Natural killer cell treated with Interleukin-12 subunit alpha and Interleukin-12 subunit beta and Interleukin-15 and Interleukin-18, amount 100 ng/mL, for 72 hours (primary cell): ENCODE results near the gene MARK3. TPM values are rescaled to one million over a fixed set of nuclear protein-coding genes. Genes with fewer than 3 reads are reported as not detected.
A peak's percentile ranks its signal among the peaks of the same experiment; 100 is the strongest.
"Not testable (repeated sequence)": the region's sequence is repeated elsewhere in the genome, so short reads cannot be mapped to it uniquely, and the experiment has no call there.

Experiments
- ATAC-seq, 2 donors: fragments of 150-1000 bp; cut with Tn5 transposase in 1 of 2; sonication (Bioruptor Pico), chemical (Tn5 transposase) in 1 of 2; 2 replicates each; pipeline ENCODE4 v1.10.0; 2021
- DNase-seq: peaks from one replicate; pipeline ENCODE4 v3.0.0; 2022; ENCODE audit warnings: low spot score
- H3K27ac Mint-ChIP-seq, 2 donors: 1 replicate in 1 of 2; 2 replicates in 1 of 2; pipeline ENCODE4 v1.8.0; 2022; ENCODE audit warnings: mixed read lengths in 2 of 2, mild to moderate bottlenecking in 1 of 2, moderate library complexity in 1 of 2
- H3K27me3 Mint-ChIP-seq, 2 donors: 1 replicate in 1 of 2; 2 replicates in 1 of 2; pipeline ENCODE4 v1.8.0; 2022; ENCODE audit warnings: mixed read lengths in 2 of 2
- H3K36me3 Mint-ChIP-seq: one replicate; pipeline ENCODE4 v1.8.0; 2022; ENCODE audit warnings: mixed read lengths
- H3K4me1 Mint-ChIP-seq, 2 donors: 1 replicate in 1 of 2; 2 replicates in 1 of 2; pipeline ENCODE4 v1.8.0; 2022; ENCODE audit warnings: low read depth in 2 of 2, mixed read lengths in 2 of 2, mild to moderate bottlenecking in 1 of 2
- H3K4me3 Mint-ChIP-seq: one replicate; pipeline ENCODE4 v1.8.0; 2022; ENCODE audit warnings: mixed read lengths
- H3K9me3 Mint-ChIP-seq: 2 replicates; pipeline ENCODE4 v1.8.0; 2022; ENCODE audit warnings: mixed read lengths
- total RNA-seq, 2 donors: library from RNA; stranded (reverse); gene quantifications; one replicate each; pipeline ENCODE4 v1.2.3, GENCODE V29; 2022

Gene MARK3
- total RNA-seq, 2 donors from 2014 or later, result 101 to 165 TPM

- ATAC-seq (no peak), DNase-seq (no peak)
- Mint-ChIP-seq H3K4me1 (peaks cover 0 to 3% of the 10 kb centered on the region in 2 donors), H3K36me3 (no peaks in the 10 kb centered on the region), H3K27me3 (peaks cover 8% of the 10 kb centered on the region in 2 donors), H3K4me3 (no peak overlapping the region), H3K27ac (no peak overlapping the region), H3K9me3 (no peaks in the 10 kb centered on the region)
Observed at GRCh38 chr14:103353362-103353761, 31.9 kb upstream of the MARK3 start.

GRCh38 chr14:103354141-103354540 is 31.1 kb upstream of the MARK3 start:
- Mint-ChIP-seq H3K27ac (no peak overlapping the region), H3K27me3 (peaks cover 8% of the 10 kb centered on the region in 2 donors), H3K4me1 (peaks cover 0 to 3% of the 10 kb centered on the region in 2 donors)

GRCh38 chr14:103356024-103356682 is 29.1 kb upstream of the MARK3 start:
- Mint-ChIP-seq H3K4me3 (no peak overlapping the region), H3K36me3 (no peaks in the 10 kb centered on the region), H3K27ac (no peak overlapping the region), H3K4me1 (peaks cover 0 to 3% of the 10 kb centered on the region in 2 donors), H3K27me3 (peaks cover 13 to 16% of the 10 kb centered on the region in 2 donors), H3K9me3 (no peaks in the 10 kb centered on the region)
- ATAC-seq (no peak), DNase-seq (no peak)

More at GRCh38 chr14:103354141-103354540, 31.1 kb upstream of the MARK3 start:
- DNase-seq, result no peak
- Mint-ChIP-seq H3K36me3 (no peaks in the 10 kb centered on the region), H3K9me3 (no peaks in the 10 kb centered on the region), H3K4me3 (no peak overlapping the region)
- no peak for ATAC-seq

GRCh38 chr14:103357552-103357951 is 27.7 kb upstream of the MARK3 start:
- not testable (repeated sequence) for DNase-seq, H3K27ac Mint-ChIP-seq, H3K9me3 Mint-ChIP-seq, H3K4me3 Mint-ChIP-seq, H3K4me1 Mint-ChIP-seq, ATAC-seq, H3K36me3 Mint-ChIP-seq
- peaks cover 10% of the 10 kb centered on the region in 2 donors for H3K27me3 Mint-ChIP-seq

- no peak overlapping the region for H3K4me3 Mint-ChIP-seq
- H3K36me3 Mint-ChIP-seq, result peaks cover 20% of the 10 kb centered on the region
- DNase-seq, result no peak
- peaks cover 12 to 16% of the 10 kb centered on the region in 2 donors for H3K27me3 Mint-ChIP-seq
- no peak for ATAC-seq
- H3K9me3 Mint-ChIP-seq, result peaks cover 6% of the 10 kb centered on the region
- peaks cover 0 to 3% of the 10 kb centered on the region in 2 donors for H3K4me1 Mint-ChIP-seq
- H3K27ac Mint-ChIP-seq, result no peak overlapping the region
Observed at GRCh38 chr14:103360548-103360947, 24.7 kb upstream of the MARK3 start.

- H3K9me3 Mint-ChIP-seq, result peaks cover 6% of the 10 kb centered on the region
- peaks cover 12 to 16% of the 10 kb centered on the region in 2 donors for H3K27me3 Mint-ChIP-seq
- no peak for DNase-seq
- H3K4me1 Mint-ChIP-seq, result peaks cover 0 to 2% of the 10 kb centered on the region in 2 donors
- no peak overlapping the region for H3K4me3 Mint-ChIP-seq
- H3K27ac Mint-ChIP-seq, result no peak overlapping the region
- ATAC-seq, result no peak
- H3K36me3 Mint-ChIP-seq, result peaks cover 20% of the 10 kb centered on the region
Observed at GRCh38 chr14:103361867-103362266, 23.3 kb upstream of the MARK3 start.

- no peak for DNase-seq
- H3K27me3 Mint-ChIP-seq, result peaks cover 12 to 16% of the 10 kb centered on the region in 2 donors
- no peaks in the 10 kb centered on the region for H3K4me1 Mint-ChIP-seq
- H3K27ac Mint-ChIP-seq, result no peak overlapping the region
- peaks cover 20% of the 10 kb centered on the region for H3K36me3 Mint-ChIP-seq
- H3K4me3 Mint-ChIP-seq, result no peak overlapping the region
- peaks cover 6% of the 10 kb centered on the region for H3K9me3 Mint-ChIP-seq
- ATAC-seq, result no peak
Observed at GRCh38 chr14:103362780-103363179, 22.4 kb upstream of the MARK3 start.

GRCh38 chr14:103366741-103367140 is 18.5 kb upstream of the MARK3 start:
- Mint-ChIP-seq H3K4me1 (no peaks in the 10 kb centered on the region), H3K9me3 (peaks cover 6% of the 10 kb centered on the region), H3K27me3 (peaks cover 5 to 9% of the 10 kb centered on the region in 2 donors), H3K27ac (no peak overlapping the region), H3K36me3 (peaks cover 20% of the 10 kb centered on the region), H3K4me3 (no peak overlapping the region)
- no peak for DNase-seq
- ATAC-seq, result no peak

GRCh38 chr14:103367995-103368394 is 17.2 kb upstream of the MARK3 start:
- Mint-ChIP-seq H3K36me3 (peaks cover 14% of the 10 kb centered on the region), H3K27ac (no peak overlapping the region)
- no peak for DNase-seq

GRCh38 chr14:103370087-103370486 is 15.1 kb upstream of the MARK3 start:
- no peak for ATAC-seq
- H3K27ac Mint-ChIP-seq, result no peak overlapping the region
- H3K36me3 Mint-ChIP-seq, result no peaks in the 10 kb centered on the region
- peaks cover 10 to 11% of the 10 kb centered on the region in 2 donors for H3K27me3 Mint-ChIP-seq
- no peak for DNase-seq
- H3K4me1 Mint-ChIP-seq, result peaks cover 0 to 3% of the 10 kb centered on the region in 2 donors
- no peaks in the 10 kb centered on the region for H3K9me3 Mint-ChIP-seq
- no peak overlapping the region for H3K4me3 Mint-ChIP-seq

More at GRCh38 chr14:103367995-103368394, 17.2 kb upstream of the MARK3 start:
- no peak overlapping the region for H3K4me3 Mint-ChIP-seq
- peaks cover 2 to 9% of the 10 kb centered on the region in 2 donors for H3K27me3 Mint-ChIP-seq
- no peak for ATAC-seq
- H3K4me1 Mint-ChIP-seq, result peaks cover 0 to 3% of the 10 kb centered on the region in 2 donors
- peaks cover 3% of the 10 kb centered on the region for H3K9me3 Mint-ChIP-seq

GRCh38 chr14:103372017-103372416 is 13.2 kb upstream of the MARK3 start:
- H3K27ac Mint-ChIP-seq, result no peak overlapping the region
- no peak overlapping the region for H3K4me3 Mint-ChIP-seq
- no peaks in the 10 kb centered on the region for H3K9me3 Mint-ChIP-seq
- DNase-seq, result no peak
- H3K36me3 Mint-ChIP-seq, result no peaks in the 10 kb centered on the region
- ATAC-seq, result no peak
- peaks cover 0 to 3% of the 10 kb centered on the region in 2 donors for H3K4me1 Mint-ChIP-seq
- H3K27me3 Mint-ChIP-seq, result peaks cover 8 to 10% of the 10 kb centered on the region in 2 donors

GRCh38 chr14:103372552-103373304 is 12.5 kb upstream of the MARK3 start:
- no peak overlapping the region for H3K4me3 Mint-ChIP-seq
- ATAC-seq, result peak; percentile 52 to 76
- peaks cover 8 to 10% of the 10 kb centered on the region in 2 donors for H3K27me3 Mint-ChIP-seq
- no peak for DNase-seq
- no peaks in the 10 kb centered on the region for H3K36me3 Mint-ChIP-seq
- H3K27ac Mint-ChIP-seq, result no peak overlapping the region
- H3K4me1 Mint-ChIP-seq, result peaks cover 0 to 3% of the 10 kb centered on the region in 2 donors
- no peaks in the 10 kb centered on the region for H3K9me3 Mint-ChIP-seq

GRCh38 chr14:103374121-103374520 is 11.1 kb upstream of the MARK3 start:
- H3K9me3 Mint-ChIP-seq, result no peaks in the 10 kb centered on the region
- no peak overlapping the region for H3K4me3 Mint-ChIP-seq
- DNase-seq (no peak), ATAC-seq (no peak)
- no peak overlapping the region for H3K27ac Mint-ChIP-seq
- peaks cover 0 to 3% of the 10 kb centered on the region in 2 donors for H3K4me1 Mint-ChIP-seq
- no peaks in the 10 kb centered on the region for H3K36me3 Mint-ChIP-seq
- peaks cover 8 to 10% of the 10 kb centered on the region in 2 donors for H3K27me3 Mint-ChIP-seq

GRCh38 chr14:103377522-103378037 is 7.6 kb upstream of the MARK3 start:
- DNase-seq (no peak), ATAC-seq (no peak)
- H3K27me3 Mint-ChIP-seq, result peaks cover 8 to 10% of the 10 kb centered on the region in 2 donors
- no peak overlapping the region for H3K4me3 Mint-ChIP-seq
- H3K9me3 Mint-ChIP-seq, result no peaks in the 10 kb centered on the region
- H3K36me3 Mint-ChIP-seq, result no peaks in the 10 kb centered on the region
- H3K4me1 Mint-ChIP-seq, result peaks cover 12 to 14% of the 10 kb centered on the region in 2 donors
- no peak overlapping the region for H3K27ac Mint-ChIP-seq
